ENCODE results near the gene MRPL10. TPM values are rescaled to one million over a fixed set of nuclear protein-coding genes. Genes with fewer than 3 reads are reported as not detected.

Gene MRPL10
- total RNA-seq, 2 experiments from 2014 or later = 49.0 to 51.4 TPM

DNA sequence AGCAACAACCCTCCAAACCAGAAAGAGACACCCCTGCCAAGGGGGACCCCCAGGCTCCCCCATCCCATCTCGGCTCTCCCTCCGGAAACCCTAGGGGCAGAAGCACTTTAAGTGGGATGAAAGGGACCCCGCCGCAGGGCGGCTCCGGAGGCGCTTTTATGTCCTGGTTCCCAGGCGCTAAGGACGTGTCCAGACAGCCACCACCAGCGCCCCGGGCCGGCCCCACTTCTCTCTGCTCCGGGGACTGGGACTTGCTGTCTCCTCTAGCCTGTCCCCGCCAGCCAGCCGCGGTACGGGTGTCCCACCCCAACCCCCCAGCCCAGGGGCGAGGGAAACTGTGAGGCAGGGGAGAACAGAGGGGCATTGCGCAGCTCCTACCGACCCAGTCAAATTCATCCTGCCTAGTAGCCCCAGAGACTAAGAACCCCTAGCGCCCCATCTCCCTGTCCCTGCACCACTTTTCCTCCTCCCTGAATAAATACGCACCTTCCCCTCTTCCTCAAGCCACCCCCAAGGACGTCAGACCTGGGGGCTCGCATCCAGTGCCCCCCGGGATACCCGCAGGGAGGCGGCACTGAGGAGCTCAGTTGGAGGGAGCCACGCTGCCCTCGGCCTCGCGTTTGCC is 15.5 kb upstream of the MRPL10 start:
- no peaks in the 10 kb centered on the region for H3K36me3 ChIP-seq (ENCODE audit: insufficient read depth, low read length)
- H3K4me3 ChIP-seq (ENCODE audit: low read length) = no peak overlapping the region
- no peak overlapping the region for H3K27ac ChIP-seq (ENCODE audit: low read depth in 1 of 2, low read length in 2 of 2)
- Mint-ChIP-seq H3K9me3 (no peaks in the 10 kb centered on the region), H3K36me3 (ENCODE audit: low read depth) (no peaks in the 10 kb centered on the region), H3K4me1 (ENCODE audit: low read depth) (peaks cover 29% of the 10 kb centered on the region), H3K27me3 (peaks cover 68% of the 10 kb centered on the region), H3K27ac (no peak overlapping the region), H3K4me3 (no peak overlapping the region)
- CTCF ChIA-PET = interaction anchor here (1.0 to 8.4 kb wide), 5 partner anchors 24 to 47 kb away, joined by 3 to 86 read pairs (median 3); partner anchors contain the start of gene OSBPL7
- TF ChIP-seq, protein P1, sequence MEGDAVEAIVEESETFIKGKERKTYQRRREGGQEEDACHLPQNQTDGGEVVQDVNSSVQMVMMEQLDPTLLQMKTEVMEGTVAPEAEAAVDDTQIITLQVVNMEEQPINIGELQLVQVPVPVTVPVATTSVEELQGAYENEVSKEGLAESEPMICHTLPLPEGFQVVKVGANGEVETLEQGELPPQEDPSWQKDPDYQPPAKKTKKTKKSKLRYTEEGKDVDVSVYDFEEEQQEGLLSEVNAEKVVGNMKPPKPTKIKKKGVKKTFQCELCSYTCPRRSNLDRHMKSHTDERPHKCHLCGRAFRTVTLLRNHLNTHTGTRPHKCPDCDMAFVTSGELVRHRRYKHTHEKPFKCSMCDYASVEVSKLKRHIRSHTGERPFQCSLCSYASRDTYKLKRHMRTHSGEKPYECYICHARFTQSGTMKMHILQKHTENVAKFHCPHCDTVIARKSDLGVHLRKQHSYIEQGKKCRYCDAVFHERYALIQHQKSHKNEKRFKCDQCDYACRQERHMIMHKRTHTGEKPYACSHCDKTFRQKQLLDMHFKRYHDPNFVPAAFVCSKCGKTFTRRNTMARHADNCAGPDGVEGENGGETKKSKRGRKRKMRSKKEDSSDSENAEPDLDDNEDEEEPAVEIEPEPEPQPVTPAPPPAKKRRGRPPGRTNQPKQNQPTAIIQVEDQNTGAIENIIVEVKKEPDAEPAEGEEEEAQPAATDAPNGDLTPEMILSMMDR (IDR thresholded peaks at IDR 0.05) = no peak
- H3K27me3 ChIP-seq (ENCODE audit: control insufficient read depth in 1 of 2, insufficient read depth in 2 of 2, low read length in 2 of 2) = peaks cover 68 to 73% of the 10 kb centered on the region in 2 experiments
- ATAC-seq (ENCODE audit: poor library complexity) = no peak
- H3K4me1 ChIP-seq (ENCODE audit: insufficient read depth, low read length) = peaks cover 52% of the 10 kb centered on the region
- DNase-seq = no peak
- H3K9me3 ChIP-seq (ENCODE audit: control insufficient read depth in 1 of 2, insufficient read depth in 1 of 2, low read length in 2 of 2) = peaks cover 0 to 12% of the 10 kb centered on the region in 2 experiments
- intact Hi-C loops (cut with DNase I, micrococcal nuclease) = loop anchor here in 1 of 2 experiments (10.0 kb wide), 1 partner anchor 768 kb away; the partner anchor contains the start of genes HOXB7 and HOXB8
- POLR2A ChIA-PET = interaction anchor here (1.9 to 2.0 kb wide), 2 partner anchors 43 to 48 kb away, joined by 9 read pairs; no protein-coding TSS in a partner anchor

DNA sequence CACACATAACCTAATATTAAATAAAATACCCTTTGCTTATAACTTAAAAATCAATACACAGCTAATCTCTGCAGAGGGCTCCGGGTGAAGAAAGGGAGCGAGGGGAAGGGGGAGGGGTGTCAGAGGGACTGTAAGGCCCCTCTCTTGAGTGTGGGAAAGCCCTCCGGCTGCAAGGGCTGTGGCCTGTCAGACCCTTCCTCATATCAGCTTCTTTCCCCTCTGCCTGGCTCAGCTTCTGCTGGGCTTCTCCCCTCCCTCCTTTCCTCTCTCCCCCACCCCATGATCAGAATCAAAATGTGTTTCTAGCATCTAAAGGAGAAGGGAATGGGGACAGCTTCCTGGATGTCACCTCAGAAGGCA is 14.4 kb upstream of the MRPL10 start:
- H3K4me1 Mint-ChIP-seq (ENCODE audit: low read depth) = peaks cover 33% of the 10 kb centered on the region
- ATAC-seq (ENCODE audit: poor library complexity) (no peak), DNase-seq (no peak)
- intact Hi-C loops (cut with DNase I, micrococcal nuclease) = loop anchor here in 1 of 2 experiments (10.0 kb wide), 1 partner anchor 769 kb away; the partner anchor contains the start of genes HOXB7 and HOXB8
- H3K36me3 Mint-ChIP-seq (ENCODE audit: low read depth) = no peaks in the 10 kb centered on the region
- no peak overlapping the region for H3K4me3 ChIP-seq (ENCODE audit: low read length)
- H3K27ac ChIP-seq (ENCODE audit: low read depth in 1 of 2, low read length in 2 of 2) = no peak overlapping the region
- H3K27me3 ChIP-seq (ENCODE audit: control insufficient read depth in 1 of 2, insufficient read depth in 2 of 2, low read length in 2 of 2) = peaks cover 60 to 65% of the 10 kb centered on the region in 2 experiments
- no peaks in the 10 kb centered on the region for H3K9me3 Mint-ChIP-seq
- H3K27me3 Mint-ChIP-seq = peaks cover 63% of the 10 kb centered on the region
- no peak overlapping the region for H3K4me3 Mint-ChIP-seq
- H3K4me1 ChIP-seq (ENCODE audit: insufficient read depth, low read length) = peaks cover 51% of the 10 kb centered on the region
- H3K36me3 ChIP-seq (ENCODE audit: insufficient read depth, low read length) = no peaks in the 10 kb centered on the region
- TF ChIP-seq, protein P1 (IDR thresholded peaks at IDR 0.05) = no peak
- H3K27ac Mint-ChIP-seq = no peak overlapping the region
- peaks cover 0 to 9% of the 10 kb centered on the region in 2 experiments for H3K9me3 ChIP-seq (ENCODE audit: control insufficient read depth in 1 of 2, insufficient read depth in 1 of 2, low read length in 2 of 2)
- POLR2A ChIA-PET = no interaction called here
- CTCF ChIA-PET = interaction anchor here (0.5 to 8.4 kb wide), 3 partner anchors 11 to 44 kb away, joined by 3 to 86 read pairs (median 4); no protein-coding TSS in a partner anchor

DNA sequence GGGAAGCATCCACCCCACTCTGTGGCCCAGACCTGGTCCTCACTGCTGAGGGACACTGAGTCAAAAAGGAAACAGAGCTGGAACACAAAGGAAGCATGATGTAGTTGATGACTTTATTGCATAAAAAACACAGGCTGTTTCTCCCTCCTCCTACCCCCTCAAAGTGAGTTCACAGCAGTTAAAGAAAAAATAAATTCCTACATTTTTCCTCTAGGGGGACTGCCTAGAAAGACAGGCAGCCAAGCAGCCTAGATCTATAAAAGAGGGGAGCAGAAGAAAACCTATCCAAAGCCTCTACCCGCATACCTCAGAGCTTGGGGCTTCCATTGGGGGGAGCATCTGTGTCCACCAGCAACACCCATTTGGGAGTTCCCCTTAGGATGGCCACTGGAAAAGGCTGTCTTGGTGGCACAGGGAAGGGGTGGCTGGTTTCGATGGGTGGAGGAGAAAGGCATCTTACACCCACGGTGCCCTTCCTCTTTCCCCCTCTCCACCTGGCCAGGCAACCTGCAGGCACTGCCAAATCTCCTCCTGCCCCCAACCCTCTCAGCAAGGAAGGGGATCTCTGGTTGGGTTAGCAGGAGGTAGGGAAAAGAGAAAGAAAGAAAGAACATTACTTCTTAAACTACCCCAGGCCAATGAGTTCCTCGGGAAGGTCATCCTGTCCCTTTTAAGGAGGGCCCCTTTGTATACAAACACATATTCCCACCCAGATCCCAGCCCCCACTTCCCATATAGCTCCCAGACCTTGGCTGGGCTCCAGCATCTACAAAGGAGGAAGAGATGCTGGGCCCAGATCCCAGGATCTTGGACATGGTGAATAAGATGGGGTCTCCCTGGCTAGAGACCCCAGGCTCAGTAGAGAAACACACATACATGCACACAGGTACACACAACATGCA is 13.7 kb upstream of the MRPL10 start:
- ChIA-PET CTCF (interaction anchor here (0.5 to 8.4 kb wide), 3 partner anchors 10 to 44 kb away, joined by 3 to 86 read pairs (median 4); no protein-coding TSS in a partner anchor), POLR2A (interaction anchor here (4.3 to 4.6 kb wide), 2 partner anchors 45 to 50 kb away, joined by 41 to 46 read pairs; partner anchors contain the start of gene SP2)
- H3K27me3 Mint-ChIP-seq = peaks cover 57% of the 10 kb centered on the region
- H3K4me3 Mint-ChIP-seq = no peak overlapping the region
- intact Hi-C loops (cut with DNase I, micrococcal nuclease) = loop anchor here (5.0 to 10.0 kb wide), 2 partner anchors 172 to 770 kb away; partner anchors contain the start of genes HOXB7 (in 1 of the 2) and HOXB8 (in 1 of the 2)
- H3K4me1 ChIP-seq (ENCODE audit: insufficient read depth, low read length) = peaks cover 51% of the 10 kb centered on the region
- TF ChIP-seq, protein P1 (IDR thresholded peaks at IDR 0.05) = no peak
- H3K4me1 Mint-ChIP-seq (ENCODE audit: low read depth) = peaks cover 33% of the 10 kb centered on the region
- H3K27me3 ChIP-seq (ENCODE audit: control insufficient read depth in 1 of 2, insufficient read depth in 2 of 2, low read length in 2 of 2) = peaks cover 54 to 59% of the 10 kb centered on the region in 2 experiments
- no peak overlapping the region for H3K4me3 ChIP-seq (ENCODE audit: low read length)
- no peaks in the 10 kb centered on the region for H3K36me3 Mint-ChIP-seq (ENCODE audit: low read depth)
- H3K36me3 ChIP-seq (ENCODE audit: insufficient read depth, low read length) = no peaks in the 10 kb centered on the region
- H3K9me3 ChIP-seq (ENCODE audit: control insufficient read depth in 1 of 2, insufficient read depth in 1 of 2, low read length in 2 of 2) = peaks cover 0 to 9% of the 10 kb centered on the region in 2 experiments
- ATAC-seq (ENCODE audit: poor library complexity) = no peak
- H3K27ac Mint-ChIP-seq = no peak overlapping the region
- DNase-seq = no peak
- H3K27ac ChIP-seq (ENCODE audit: low read depth in 1 of 2, low read length in 2 of 2) = no peak overlapping the region
- H3K9me3 Mint-ChIP-seq = no peaks in the 10 kb centered on the region
